ENCODE results near the gene TPR.
"Not testable (repeated sequence)": the region's sequence is repeated elsewhere in the genome, so short reads cannot be mapped to it uniquely, and the experiment has no call there.

- TF ChIP-seq CTCF (optimal IDR thresholded peaks at IDR 0.05 in 1 of 3, IDR thresholded peaks at IDR 0.05 in 1 of 3, conservative IDR thresholded peaks at IDR 0.05 in 1 of 3; ENCODE audit: extremely low read depth in 1 of 3, insufficient read depth in 2 of 3, low read length in 3 of 3); EZH2 (IDR thresholded peaks at IDR 0.05; ENCODE audit: low read length): not testable (repeated sequence)
Observed at GRCh38 chr1:186392711-186393110, 17.7 kb upstream of the TPR start.

All from keratinocyte (primary cell).